Mesendoderm (in vitro differentiated cells): ENCODE measurements around the gene KLHL29.
A peak's percentile ranks its signal among the peaks of the same experiment; 100 is the strongest.

ENCODE experiments used
- DNase-seq: peaks from one replicate; pipeline ENCODE4 v3.0.0; 2013
- H2AK5ac ChIP-seq: 2 replicates; pipeline ENCODE4 v1.6.1; 2013; ENCODE audit warnings: low read length, inconsistent platforms
- H2BK120ac ChIP-seq: 2 replicates; pipeline ENCODE4 v1.6.1; 2013; ENCODE audit warnings: low read depth, mild to moderate bottlenecking, low read length, moderate library complexity, mixed read lengths
- H2BK15ac ChIP-seq: replicated peaks from 2 replicates; pipeline ENCODE4 v1.6.1; 2013; ENCODE audit warnings: low read depth, mild to moderate bottlenecking, moderate library complexity
- H2BK5ac ChIP-seq: 2 replicates; pipeline ENCODE4 v1.6.1; 2013; ENCODE audit warnings: low read length, inconsistent platforms
- H3K18ac ChIP-seq: 2 replicates; pipeline ENCODE4 v1.6.1; 2013; ENCODE audit warnings: mild to moderate bottlenecking, low read length, mixed read lengths
- H3K23ac ChIP-seq: one replicate; pipeline ENCODE4 v1.6.1; 2013; ENCODE audit warnings: low read length
- H3K27ac ChIP-seq: 2 replicates; pipeline ENCODE4 v1.5.1; 2013; ENCODE audit warnings: low read depth, mild to moderate bottlenecking, inconsistent platforms, low read length, moderate library complexity
- H3K27me3 ChIP-seq: 2 replicates; pipeline ENCODE4 v1.6.1; 2013; ENCODE audit warnings: low read length, control low read depth, mild to moderate bottlenecking, inconsistent platforms; ENCODE audit not compliant: insufficient read depth, poor library complexity
- H3K36me3 ChIP-seq: 2 replicates; pipeline ENCODE4 v1.6.1; 2013; ENCODE audit warnings: low read length, inconsistent platforms; ENCODE audit not compliant: control insufficient read depth, insufficient read depth
- H3K4ac ChIP-seq: one replicate; pipeline ENCODE4 v1.6.1; 2013; ENCODE audit warnings: low read depth, mild to moderate bottlenecking, low read length, moderate library complexity
- H3K4me1 ChIP-seq: 2 replicates; pipeline ENCODE4 v1.6.1; 2013; ENCODE audit warnings: low read depth, low read length, inconsistent platforms; ENCODE audit not compliant: control insufficient read depth
- H3K4me2 ChIP-seq: 2 replicates; pipeline ENCODE4 v1.6.1; 2013; ENCODE audit warnings: low read length
- H3K4me3 ChIP-seq: 2 replicates; pipeline ENCODE4 v1.5.1; 2013; ENCODE audit warnings: mild to moderate bottlenecking, low read length
- H3K56ac ChIP-seq: one replicate; pipeline ENCODE4 v1.6.1; 2013; ENCODE audit warnings: low read length
- H3K79me1 ChIP-seq: 2 replicates; pipeline ENCODE4 v1.6.1; 2013; ENCODE audit warnings: low read length, inconsistent platforms
- H3K79me2 ChIP-seq: 2 replicates; pipeline ENCODE4 v1.6.1; 2013; ENCODE audit warnings: mild to moderate bottlenecking, low read length; ENCODE audit not compliant: control insufficient read depth, insufficient read depth
- H3K9ac ChIP-seq: 2 replicates; pipeline ENCODE4 v1.6.1; 2013; ENCODE audit warnings: low read length, inconsistent platforms
- H4K5ac ChIP-seq: one replicate; pipeline ENCODE4 v1.6.1; 2013; ENCODE audit warnings: low read length
- H4K8ac ChIP-seq: one replicate; pipeline ENCODE4 v1.6.1; 2013; ENCODE audit warnings: low read depth, mild to moderate bottlenecking, control low read depth, low read length, moderate library complexity
- WGBS: extraction: QIAGEN DNeasy Blood & Tissue Kit; methylation state at CpG from one replicate; pipeline ENCODE4 v1.1.7; 2013; ENCODE audit warnings: low lambda C conversion rate, missing lambda C conversion rate; ENCODE audit not compliant: insufficient coverage; ENCODE audit errors: extremely low coverage; 5-methylcytosine and 5-hydroxymethylcytosine counted together

KLHL29 gene

DNA sequence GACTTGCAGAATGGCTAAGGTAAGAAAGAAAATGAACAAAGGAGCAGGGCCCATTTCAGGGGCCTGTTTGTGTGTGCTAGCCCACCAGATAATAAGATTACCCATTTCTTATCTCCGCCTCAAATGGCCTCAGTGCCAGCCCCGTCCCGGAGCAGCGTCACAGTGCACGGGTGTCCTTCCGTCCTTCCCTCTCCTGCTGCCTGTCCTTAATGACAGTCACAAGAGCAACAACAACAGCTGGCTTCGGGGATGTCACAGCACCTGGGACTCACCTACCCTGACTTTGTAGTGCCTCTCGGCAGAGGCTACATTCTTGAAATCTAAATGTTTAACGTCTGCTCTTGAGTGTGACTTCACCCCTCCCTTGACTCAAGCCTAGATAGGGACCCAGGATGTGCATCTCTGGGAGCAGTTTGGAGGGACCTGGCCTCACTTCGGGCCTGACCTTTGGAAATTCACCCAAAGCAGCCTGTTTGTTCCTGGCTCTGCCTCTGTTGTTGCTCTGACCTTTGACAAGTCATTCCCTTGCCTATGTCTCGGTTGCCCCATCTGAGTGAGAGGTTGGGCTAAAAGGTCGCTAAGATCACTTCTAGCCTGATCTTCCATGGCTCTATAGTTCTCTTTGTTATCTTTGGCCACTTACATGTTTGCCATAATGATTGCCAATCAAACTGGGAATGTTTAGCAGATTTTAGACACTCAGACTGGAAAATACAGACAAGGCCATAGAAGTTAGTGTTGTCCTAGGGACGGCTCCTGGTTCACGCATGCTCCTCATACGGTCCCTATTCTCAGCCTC is 122.5 kb downstream of the KLHL29 start:
- Histone ChIP-seq H3K36me3 (no peaks in the 10 kb centered on the region), H3K4me1 (no peaks in the 10 kb centered on the region), H3K18ac (no peak overlapping the region), H3K79me2 (no peaks in the 10 kb centered on the region), H3K4me2 (no peak overlapping the region), H3K79me1 (no peaks in the 10 kb centered on the region), H3K23ac (no peak overlapping the region), H2BK120ac (no peak overlapping the region), H2BK15ac (no peak overlapping the region), H2AK5ac (no peak overlapping the region), H3K4me3 (no peak overlapping the region), H3K56ac (no peak overlapping the region), H3K4ac (no peak overlapping the region), H4K8ac (no peak overlapping the region), H4K5ac (no peak overlapping the region), H3K9ac (no peak overlapping the region), H2BK5ac (no peak overlapping the region), H3K27me3 (no peaks in the 10 kb centered on the region), H3K27ac (no peak overlapping the region)
- no peak for DNase-seq
- WGBS, result no CpG with 5 or more reads among the region's 15 CpGs

DNA sequence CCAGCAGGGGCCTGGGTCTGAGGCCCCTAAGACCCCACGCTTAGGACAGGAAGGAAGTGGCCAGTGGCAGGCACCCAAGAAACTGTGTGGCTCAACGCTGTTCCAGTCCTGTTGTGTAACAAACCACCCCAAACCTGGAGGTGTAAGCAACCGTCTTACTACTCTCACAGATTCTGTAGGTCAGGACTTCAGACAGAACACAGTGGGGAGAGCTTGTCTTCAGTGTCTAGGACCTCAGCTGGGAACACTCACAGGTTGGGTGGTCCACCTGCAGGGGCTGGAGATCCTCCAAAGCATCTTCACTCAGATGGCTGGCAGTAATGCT is 123.0 kb downstream of the KLHL29 start:
- H3K9ac ChIP-seq, result no peak overlapping the region
- H3K79me2 ChIP-seq, result no peaks in the 10 kb centered on the region
- no peak overlapping the region for H3K4me3 ChIP-seq
- H2BK120ac ChIP-seq, result no peak overlapping the region
- no peak for DNase-seq
- H3K79me1 ChIP-seq, result no peaks in the 10 kb centered on the region
- no peak overlapping the region for H3K18ac ChIP-seq
- no peak overlapping the region for H3K27ac ChIP-seq
- no peak overlapping the region for H3K4ac ChIP-seq
- H3K23ac ChIP-seq, result no peak overlapping the region
- no peak overlapping the region for H2AK5ac ChIP-seq
- H3K36me3 ChIP-seq, result no peaks in the 10 kb centered on the region
- no peaks in the 10 kb centered on the region for H3K27me3 ChIP-seq
- H3K4me2 ChIP-seq, result no peak overlapping the region
- no CpG with 5 or more reads among the region's 3 CpGs for WGBS
- H4K8ac ChIP-seq, result no peak overlapping the region
- no peak overlapping the region for H3K56ac ChIP-seq
- no peak overlapping the region for H2BK15ac ChIP-seq
- H3K4me1 ChIP-seq, result no peaks in the 10 kb centered on the region
- H2BK5ac ChIP-seq, result no peak overlapping the region
- H4K5ac ChIP-seq, result no peak overlapping the region

DNA sequence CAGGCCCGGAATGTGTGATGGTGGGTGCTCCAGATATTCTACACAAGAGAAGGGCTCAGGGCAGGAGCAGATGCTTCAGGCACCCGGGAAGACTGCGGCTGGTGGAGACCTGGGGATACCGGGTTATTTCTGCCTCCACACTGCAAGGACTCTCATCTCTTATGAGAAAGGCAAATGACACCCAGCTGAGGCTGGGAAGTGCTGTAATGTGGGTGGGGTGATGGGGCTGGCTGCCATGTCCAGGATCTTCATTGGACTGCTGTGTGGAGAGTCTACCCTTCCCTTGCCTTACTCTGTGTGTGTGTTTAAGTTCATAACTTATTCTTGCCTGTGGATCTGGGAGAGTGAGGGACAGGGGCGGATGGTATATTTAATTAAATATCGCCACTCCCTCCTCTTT is 124.1 kb downstream of the KLHL29 start:
- Histone ChIP-seq H3K9ac (no peak overlapping the region), H2AK5ac (no peak overlapping the region), H4K5ac (no peak overlapping the region), H3K56ac (no peak overlapping the region), H2BK5ac (no peak overlapping the region), H3K27ac (no peak overlapping the region), H3K4me2 (no peak overlapping the region), H3K79me2 (no peaks in the 10 kb centered on the region), H3K36me3 (no peaks in the 10 kb centered on the region), H3K4ac (no peak overlapping the region), H2BK120ac (no peak overlapping the region), H2BK15ac (no peak overlapping the region), H3K4me3 (no peak overlapping the region), H4K8ac (no peak overlapping the region), H3K27me3 (no peaks in the 10 kb centered on the region), H3K4me1 (no peaks in the 10 kb centered on the region), H3K79me1 (no peaks in the 10 kb centered on the region), H3K23ac (no peak overlapping the region), H3K18ac (no peak overlapping the region)
- no CpG with 5 or more reads among the region's 6 CpGs for WGBS
- no peak for DNase-seq

DNA sequence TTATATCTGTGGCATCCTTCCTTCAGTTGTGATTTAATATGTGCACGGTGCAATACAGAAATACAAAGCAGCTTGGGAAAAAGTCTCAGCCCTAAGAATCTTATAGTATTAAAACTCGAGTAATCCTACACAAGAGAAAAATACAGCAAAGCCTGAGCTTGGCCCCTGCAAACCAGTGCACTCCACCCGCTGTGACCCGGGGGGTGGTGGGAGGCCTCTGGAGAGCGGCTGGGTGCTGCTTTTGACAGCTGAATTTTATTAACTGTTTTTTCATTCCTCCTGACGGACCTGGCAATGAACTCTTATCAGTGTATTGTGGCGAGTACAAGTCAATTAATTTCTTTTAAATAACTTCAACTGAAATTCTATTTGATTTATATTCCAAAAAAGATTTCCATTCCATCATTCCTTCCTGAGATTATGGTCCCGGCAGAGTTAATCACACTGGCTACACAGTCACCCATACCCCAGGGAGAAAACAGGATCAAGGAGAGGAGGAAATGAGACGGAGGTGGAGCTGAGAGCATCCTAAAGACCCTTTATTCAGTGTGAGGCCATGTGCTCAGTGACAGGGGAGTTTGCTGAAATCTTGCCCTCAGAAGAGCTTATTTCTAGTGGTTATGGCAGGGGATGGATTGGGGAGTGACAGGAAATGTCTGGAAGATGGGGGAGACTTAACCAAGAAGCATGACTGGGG is 124.8 kb downstream of the KLHL29 start:
- no peak overlapping the region for H4K8ac ChIP-seq
- no peak overlapping the region for H3K4me2 ChIP-seq
- H3K23ac ChIP-seq, result no peak overlapping the region
- no peak overlapping the region for H3K4me3 ChIP-seq
- DNase-seq, result no peak
- H3K27ac ChIP-seq, result no peak overlapping the region
- no peak overlapping the region for H2BK120ac ChIP-seq
- no peak overlapping the region for H2AK5ac ChIP-seq
- no peak overlapping the region for H3K56ac ChIP-seq
- no peaks in the 10 kb centered on the region for H3K36me3 ChIP-seq
- no peak overlapping the region for H3K4ac ChIP-seq
- H4K5ac ChIP-seq, result no peak overlapping the region
- no peaks in the 10 kb centered on the region for H3K4me1 ChIP-seq
- H3K18ac ChIP-seq, result no peak overlapping the region
- no peaks in the 10 kb centered on the region for H3K79me2 ChIP-seq
- no peaks in the 10 kb centered on the region for H3K27me3 ChIP-seq
- WGBS, result no CpG with 5 or more reads among the region's 9 CpGs
- no peak overlapping the region for H3K9ac ChIP-seq
- H2BK5ac ChIP-seq, result no peak overlapping the region
- no peaks in the 10 kb centered on the region for H3K79me1 ChIP-seq
- no peak overlapping the region for H2BK15ac ChIP-seq

DNA sequence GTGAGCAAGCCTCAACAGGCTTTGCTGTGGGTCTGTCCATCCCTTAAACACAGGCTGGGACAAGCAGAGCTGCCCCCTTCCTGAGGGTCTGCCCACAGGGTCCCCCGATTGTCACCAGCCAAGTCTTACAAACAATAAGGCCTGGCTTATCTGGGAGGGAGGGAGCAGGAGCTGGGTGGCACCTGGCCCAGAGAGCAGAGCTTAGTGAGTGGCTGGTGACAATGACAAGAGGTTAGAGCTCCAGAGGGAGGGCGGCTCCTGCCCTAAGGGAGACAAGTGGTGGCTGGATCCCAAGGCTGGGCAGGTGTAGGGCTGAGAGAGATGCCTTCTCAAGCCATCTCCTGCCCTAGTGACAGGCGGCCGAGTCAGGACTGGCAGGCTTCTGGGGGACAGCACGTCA is 125.5 kb downstream of the KLHL29 start:
- Histone ChIP-seq H3K27me3 (no peaks in the 10 kb centered on the region), H4K5ac (no peak overlapping the region), H2AK5ac (no peak overlapping the region), H3K56ac (no peak overlapping the region), H3K36me3 (no peaks in the 10 kb centered on the region), H3K79me2 (no peaks in the 10 kb centered on the region), H3K4me3 (no peak overlapping the region), H2BK120ac (no peak overlapping the region), H4K8ac (no peak overlapping the region), H3K4me1 (no peaks in the 10 kb centered on the region), H3K23ac (peak overlapping the region; percentile 89), H2BK5ac (no peak overlapping the region), H2BK15ac (no peak overlapping the region), H3K4ac (no peak overlapping the region), H3K18ac (no peak overlapping the region), H3K4me2 (no peak overlapping the region), H3K79me1 (no peaks in the 10 kb centered on the region), H3K27ac (no peak overlapping the region), H3K9ac (no peak overlapping the region)
- DNase-seq, result no peak
- WGBS, result no CpG with 5 or more reads among the region's 5 CpGs
